ENCODE measurements around the gene DAZL.

The DAZL gene

DNA sequence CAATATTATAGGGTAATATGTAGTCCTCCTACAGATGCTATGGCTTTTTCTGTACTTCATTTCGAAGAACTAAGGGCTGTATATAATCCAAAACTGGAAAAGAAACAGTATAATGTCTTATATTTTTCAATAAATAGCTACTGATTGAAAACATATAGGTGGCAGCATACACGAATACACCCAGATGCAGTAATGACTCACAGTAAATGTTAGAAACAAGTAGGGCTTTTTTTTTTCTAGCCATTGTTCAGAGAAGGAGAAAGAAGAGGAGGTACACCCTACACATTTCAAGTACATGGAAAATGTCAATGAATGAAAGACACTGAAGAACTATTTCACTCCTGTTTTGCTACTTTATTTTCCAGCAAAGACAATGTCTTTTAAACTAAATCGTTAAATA lies 9.4 kb downstream of the DAZL start:
- no peak for DNase-seq (ENCODE audit: low read depth in 3 of 3)

DNA sequence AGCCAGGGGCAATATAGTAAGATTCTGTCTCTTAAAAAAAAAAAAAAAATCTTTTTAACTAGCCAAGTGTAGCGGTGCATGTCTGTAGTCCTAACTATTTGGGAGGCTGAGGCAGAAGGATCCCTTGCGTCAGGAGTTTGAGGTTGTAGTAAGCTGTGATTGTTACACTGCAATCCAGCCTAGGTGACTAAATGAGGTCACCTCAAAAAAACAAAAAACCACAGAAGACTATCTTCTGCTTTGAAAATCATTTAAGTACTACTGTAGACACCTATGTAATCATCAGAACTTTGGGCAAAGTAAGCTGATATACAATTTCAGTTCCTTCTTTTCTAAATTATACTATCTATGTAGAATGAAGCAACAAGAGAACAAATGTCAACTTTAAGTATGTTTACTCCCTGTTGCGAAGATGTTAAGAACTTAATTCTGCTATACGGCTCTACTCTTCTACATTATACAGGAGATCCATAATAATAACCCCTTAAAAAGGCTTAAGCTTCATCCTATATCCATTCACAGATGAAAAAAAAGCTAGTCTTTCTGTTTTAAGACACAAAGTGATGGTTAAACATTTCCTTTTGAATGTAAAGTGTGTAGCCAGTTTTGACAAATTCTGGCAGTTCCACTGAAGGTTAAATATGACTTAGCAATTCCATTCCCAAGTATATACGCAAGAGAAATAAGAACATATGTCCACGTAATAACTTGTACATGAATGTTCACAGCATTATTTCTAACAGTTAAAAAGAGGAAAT lies 15.2 kb downstream of the DAZL start:
- no peak for DNase-seq (ENCODE audit: low read depth in 3 of 3)

DNA sequence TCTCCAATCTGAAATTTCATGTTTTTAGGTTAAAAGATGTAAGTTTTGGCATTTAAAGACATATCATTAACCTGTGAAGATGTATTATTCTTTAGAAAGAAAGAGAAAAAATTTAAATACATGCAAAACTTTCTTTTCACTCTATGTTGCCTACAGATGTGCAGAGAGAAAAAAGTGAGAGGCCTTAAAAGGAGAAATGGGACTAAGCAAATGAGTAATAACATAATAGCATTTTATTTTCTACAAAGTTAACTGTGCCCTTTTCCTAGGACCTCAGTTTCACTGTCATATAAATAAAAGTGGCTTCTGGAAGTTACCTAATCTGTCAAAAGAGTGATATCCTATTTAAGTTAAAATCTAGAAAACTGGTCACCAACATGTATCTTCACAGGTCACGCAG lies 16.1 kb downstream of the DAZL start:
- no peak for DNase-seq (ENCODE audit: low read depth in 3 of 3)

DNA sequence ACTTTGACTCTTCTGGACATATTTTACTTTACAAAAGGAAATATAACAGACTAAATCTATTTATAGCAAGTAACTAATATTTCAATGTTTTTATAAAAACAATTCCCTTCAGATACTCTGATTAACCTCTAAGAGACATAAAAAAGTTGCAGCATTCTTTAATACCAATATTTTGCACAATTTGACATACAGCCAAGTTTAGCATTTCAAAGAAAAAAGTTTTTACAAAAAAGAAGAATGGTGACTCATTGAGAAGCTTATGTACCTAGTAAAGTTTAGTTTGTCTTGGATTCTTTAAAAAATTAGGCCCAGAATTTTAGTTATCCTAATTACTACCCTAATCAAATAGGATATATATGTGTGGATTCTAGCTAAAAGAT lies 17.6 kb downstream of the DAZL start:
- no peak for DNase-seq (ENCODE audit: low read depth in 3 of 3)

DNA sequence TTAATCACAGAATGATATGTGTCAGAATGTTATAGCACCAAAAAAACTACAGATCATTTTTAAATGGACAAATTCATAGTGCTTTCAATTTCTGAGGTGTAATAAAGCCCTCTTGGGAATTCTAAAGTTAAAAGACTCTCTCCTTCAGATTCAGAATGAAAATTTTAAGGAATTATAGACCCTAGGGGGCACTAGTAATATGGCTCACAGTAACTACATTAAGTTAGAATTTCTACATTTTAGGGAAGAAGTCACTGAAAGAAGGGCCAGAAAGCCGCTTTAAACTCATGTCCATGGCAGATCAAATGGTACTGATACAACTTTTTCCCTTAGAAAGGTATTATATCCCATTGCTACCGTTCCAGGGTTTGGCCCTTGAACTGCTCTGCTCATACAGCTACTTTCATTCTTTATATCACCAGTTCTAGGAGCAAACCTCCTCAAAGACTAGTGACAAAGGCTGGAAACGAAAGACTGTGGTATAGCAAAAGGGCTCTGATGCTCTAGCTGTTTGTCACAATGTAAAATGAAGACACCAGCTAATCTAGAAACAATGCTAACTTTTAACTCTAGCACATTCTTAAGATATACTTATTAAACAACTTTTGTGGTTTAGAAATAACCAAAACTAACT lies 18.1 kb downstream of the DAZL start:
- no peak for DNase-seq (ENCODE audit: low read depth in 3 of 3)

DNA sequence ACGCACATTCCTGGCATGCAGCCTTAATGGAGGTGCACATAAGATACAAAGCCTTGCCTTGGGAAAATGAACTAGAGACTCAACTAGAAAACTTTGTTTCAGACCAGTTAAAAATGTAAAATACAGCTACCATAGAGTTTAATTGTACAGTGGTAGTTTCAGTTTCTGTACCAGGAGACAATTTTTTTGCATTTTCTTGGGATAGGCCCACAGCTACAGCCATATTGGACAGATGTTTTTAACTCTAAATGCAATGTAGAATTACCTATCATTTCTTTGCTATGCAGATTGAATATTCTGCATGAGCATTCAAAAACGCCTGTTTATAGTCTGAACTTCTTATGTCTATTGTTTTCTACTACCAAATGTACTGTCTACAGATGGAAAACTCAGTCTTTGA lies 20.3 kb downstream of the DAZL start:
- DNase-seq (ENCODE audit: low read depth in 3 of 3), result no peak

DNA sequence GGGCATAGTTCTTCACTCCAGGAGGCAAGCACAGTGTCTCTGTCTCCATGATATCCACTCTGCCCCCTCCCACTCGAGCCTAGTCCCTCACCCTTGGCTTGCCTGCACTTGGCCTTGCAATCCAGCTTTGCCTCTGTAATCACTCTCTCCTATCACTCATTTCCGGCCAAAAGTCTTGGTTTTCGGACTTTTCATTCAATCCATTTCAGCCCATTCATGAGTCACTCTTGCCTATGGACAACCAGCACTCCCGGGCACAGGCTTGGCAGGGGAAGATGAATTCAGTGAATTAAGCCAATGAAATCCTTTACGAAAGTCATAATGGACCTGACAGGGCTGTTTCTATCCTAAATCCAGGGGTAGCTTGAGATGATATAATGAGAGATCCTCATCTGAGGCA lies 21.7 kb downstream of the DAZL start:
- no peak for DNase-seq (ENCODE audit: low read depth in 3 of 3)

DNA sequence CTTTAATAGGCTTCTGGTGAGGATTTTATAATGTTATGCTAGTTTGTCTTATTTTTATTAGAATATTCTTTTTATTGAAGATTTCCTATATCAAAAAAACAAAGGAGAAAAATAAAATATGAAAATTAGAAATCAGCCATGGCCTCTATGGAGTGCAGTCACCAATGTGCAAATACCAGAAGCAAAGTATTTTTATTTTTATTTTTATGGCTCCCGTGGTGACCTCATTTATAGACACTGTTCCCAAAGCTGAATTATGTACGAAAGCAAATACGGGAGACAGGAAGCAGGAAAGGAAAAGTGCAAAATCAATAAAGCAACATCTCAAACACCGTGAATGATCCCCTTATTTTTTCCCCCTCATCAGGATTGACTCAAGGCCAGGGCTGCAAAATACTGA lies 35.1 kb downstream of the DAZL start:
- no peak for DNase-seq (ENCODE audit: low read depth in 3 of 3)

DNA sequence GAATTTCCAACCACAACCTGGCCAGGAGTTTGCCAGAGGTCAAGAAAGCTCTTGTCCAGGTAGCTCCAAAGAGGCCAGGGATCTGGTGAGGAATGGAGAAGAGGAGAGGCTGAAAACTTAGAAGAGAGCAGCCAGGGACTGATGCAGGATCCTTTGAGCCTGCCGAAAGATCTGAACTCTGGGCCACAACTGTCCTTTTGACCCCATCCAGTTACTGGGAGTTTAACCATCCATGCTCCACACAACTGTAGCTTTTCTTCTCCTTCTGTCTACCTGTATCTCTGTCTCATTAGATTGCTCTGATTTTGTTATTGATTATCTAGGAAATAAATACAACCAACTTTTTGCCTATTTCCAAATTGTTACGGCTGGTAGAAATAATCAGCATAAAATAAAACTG lies 36.7 kb downstream of the DAZL start:
- DNase-seq (ENCODE audit: low read depth in 3 of 3), result no peak

DNA sequence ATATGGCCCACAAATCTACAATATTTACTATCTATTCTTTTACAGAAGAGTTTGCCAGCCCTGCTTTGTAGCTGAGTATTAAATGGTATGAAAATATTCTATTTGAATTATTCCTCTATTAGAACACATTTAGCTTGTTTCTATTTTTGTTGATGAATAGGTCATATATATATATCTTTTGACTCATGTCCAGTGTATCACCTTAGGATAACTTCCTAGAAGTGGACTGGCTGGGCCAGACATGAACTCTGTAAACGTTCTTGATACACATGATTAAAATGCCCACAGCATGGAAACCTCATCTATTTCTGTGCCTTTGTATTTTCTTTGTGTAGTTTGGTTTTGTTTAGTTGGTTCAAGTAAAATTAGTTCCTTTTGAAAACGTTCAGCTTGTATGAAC lies 37.1 kb downstream of the DAZL start:
- DNase-seq (ENCODE audit: low read depth in 3 of 3), result no peak

DNA sequence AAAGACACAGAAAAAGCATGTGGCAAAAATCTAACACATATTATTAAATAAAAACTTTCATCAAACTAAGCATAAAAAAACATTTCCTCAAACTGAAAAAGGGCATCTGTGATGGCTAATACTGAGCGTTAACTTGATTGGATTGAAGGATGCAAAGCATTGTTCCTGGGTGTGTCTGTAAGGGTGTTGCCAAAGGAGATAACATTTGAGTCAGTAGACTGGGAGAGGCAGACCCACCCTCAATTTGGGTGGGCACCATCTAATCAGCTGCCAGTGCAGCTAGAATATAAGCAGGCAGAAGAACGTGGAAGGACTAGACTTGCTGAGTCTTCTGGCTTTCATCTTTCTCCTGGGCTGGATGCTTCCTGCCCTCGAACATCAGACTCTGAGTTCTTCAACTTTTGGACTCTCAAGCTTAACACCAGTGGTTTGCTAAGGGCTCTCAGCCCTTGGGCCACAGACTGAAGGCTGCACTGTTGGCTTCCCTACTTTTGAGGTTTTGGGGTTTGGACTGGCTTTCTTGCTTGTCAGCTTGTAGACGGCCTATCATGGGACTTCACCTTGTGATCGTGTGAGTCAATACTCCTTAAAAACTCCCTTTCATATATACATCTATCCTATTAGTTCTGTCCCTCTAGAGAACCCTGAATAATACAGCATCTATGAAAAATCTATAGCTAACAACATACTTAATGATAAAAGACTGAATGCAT lies 45.4 kb downstream of the DAZL start:
- DNase-seq (ENCODE audit: low read depth in 3 of 3), result no peak

DNA sequence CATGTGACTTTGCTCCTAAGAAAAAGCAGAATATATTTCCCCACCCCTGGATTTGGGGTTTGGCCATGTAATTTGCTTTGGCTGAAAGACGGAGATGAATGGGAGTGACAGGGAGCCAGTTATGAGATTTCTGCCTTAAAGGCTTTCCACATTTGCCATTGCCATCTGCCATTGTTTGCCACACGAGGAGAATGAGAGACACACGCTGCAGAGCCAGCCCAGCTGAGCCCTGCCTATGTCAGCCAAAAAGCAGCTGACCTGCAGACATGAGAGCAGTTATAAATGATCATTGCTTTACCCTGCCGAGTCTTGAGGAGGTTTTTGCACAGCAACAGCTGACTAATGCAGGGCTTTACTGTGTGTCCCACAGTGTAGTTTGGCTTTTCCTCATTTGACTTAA lies 51.1 kb downstream of the DAZL start:
- DNase-seq (ENCODE audit: low read depth in 3 of 3), result no peak

DNA sequence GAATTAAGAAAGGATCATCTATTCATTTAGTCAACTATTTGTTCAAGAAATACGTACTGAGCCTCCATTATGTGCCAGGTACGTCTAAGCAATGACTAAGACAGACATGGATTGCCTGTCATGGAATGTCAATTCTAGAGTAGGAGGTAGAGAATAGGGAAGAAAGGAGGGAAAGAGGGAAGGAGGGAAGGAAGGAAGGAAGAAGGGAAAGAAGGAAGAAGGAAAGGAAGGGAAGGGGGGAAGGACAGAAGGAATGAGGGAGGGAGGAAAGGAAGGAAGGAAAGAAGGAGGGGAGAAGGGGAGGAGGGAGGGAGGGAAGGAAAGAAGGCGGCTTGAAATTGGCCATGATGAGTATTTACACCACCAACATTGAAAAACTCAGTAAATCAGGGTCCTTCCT lies 52.5 kb downstream of the DAZL start:
- no peak for DNase-seq (ENCODE audit: low read depth in 3 of 3)

DNA sequence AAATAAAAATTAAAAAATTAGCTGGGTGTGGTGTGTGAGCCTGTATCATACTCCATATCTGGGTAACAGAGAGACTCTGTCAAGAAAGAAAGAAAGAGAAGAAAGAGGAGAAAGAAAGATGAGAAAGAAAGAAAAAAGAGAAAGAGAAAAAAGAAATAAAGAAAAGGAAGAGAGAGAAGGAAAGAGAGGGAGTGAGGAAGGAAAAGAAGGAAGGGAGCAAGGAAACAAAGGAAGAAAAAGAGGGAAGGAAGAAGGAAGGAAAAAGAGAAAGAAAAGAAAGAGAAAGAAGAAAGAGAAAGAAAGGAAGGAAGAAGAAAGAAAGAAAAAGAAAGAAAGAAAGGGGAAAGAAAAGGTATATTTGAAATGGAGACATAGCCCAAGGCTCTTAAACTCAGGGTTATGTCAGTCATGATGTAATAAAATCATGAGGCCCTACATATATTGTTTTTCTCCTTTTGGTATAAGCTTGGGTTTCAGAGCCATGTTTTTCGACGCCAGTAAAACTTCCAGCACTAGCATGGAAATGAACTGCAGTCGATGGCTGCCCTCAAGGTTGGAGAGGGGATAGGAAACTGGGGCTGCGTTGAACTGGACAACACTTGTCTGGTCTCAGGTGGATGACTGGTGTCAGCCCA lies 53.8 kb downstream of the DAZL start:
- DNase-seq (ENCODE audit: low read depth in 3 of 3), result no peak

DNA sequence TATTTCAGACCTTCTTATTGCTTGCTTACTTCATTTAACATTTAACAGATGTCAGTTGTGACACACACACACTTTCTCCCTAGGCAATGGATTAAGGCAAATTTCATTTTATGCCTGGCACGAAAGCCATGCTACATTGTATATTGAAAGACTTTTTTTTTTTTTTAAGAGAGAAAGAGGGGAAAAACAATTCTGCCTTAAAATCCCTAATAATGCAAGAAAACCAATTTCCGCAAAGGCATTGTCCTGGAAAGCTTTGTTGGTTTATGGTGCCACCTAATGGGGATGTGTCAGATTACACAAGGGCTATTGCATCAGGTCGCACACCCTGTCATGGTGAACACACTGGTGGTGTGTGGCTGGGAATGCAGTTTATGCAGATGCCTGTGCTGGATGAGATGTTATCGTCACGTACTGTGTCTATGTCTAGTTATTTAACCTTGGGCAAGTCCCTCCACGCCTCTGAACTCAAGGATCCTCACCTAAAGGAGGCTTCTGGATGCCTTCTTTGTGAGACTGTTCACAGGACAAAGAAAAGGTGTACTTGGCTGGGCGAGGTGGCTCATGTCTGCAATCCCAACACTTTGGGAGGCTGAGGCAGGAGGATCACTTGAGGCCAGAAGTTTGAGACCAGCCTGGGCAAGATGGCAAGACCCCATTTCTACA lies 54.4 kb downstream of the DAZL start:
- DNase-seq (ENCODE audit: low read depth in 3 of 3), result peak; percentile 60 to 75 (median 65)

DNA sequence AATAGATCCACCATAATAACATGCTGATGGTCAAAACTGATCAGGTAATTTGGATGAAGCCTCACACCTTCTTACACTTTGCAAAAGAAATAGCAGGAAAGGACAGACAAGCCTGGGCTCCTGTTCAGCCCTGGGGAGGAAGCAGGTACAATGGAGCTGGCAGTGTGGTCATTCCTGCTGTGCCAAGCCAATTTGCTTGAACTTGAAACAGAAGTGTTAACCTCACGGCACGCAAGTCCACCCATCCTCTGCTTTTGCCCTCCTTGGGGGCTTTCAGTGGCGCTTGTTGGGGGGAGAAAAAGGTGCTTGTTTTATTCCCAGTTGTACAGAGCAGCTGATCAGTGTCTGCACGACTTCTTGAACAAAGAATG lies 54.9 kb downstream of the DAZL start:
- DNase-seq (ENCODE audit: low read depth in 3 of 3), result no peak

DNA sequence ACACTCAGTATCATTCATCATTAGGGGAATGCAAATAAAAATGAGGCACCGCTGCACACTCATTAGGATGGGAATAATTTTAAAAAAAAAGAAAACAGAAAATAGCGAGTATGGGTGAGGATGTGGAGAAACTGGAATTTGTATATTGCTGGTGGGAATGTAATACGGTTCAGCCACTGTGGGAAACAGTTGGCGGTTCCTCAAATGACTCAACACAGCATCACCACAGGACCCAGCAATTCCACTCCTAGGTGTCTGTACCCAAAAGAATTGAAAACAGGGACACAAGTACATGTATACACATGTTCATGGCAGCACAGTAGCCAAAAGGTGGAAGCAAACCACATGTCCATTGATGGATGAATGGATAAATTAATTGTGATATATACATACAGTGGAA lies 56.5 kb downstream of the DAZL start:
- DNase-seq (ENCODE audit: low read depth in 3 of 3), result no peak

DNA sequence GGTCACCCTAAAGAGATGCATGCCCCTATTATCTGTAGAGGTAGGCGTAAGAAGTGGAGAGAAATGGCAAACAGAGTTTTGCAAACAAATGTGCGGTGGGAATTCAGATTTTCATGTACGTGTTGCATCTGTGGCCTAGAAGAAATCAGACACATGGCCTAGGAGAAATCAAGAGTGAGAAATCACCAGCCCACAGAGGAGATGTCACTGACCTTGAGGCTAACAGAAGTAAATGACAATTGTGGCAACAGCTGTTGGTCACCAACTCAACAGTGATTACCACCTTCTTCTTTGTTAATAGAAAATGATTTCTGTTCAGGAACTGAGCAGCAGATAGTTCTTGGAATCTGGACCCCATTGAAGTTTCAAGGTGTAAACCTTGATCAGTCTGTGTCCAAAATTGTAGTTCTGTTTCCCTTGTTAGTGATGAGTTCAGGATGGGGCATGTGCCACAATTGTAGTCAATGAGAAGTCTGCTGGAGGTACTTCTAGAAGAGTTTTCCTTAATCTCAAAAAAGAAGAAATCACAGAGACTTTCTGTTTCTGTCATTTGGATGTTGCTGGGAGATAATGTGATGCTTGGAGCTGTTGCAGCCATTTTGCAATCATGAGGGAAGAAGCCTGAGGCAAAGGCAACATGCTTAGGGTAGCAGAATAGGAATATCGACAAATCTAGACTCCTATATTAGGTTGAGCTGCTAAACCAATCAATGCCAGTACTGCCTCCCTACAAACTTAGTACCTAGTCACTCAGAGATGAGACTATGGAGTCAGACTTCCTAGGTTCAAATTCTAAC lies 57.5 kb downstream of the DAZL start:
- no peak for DNase-seq (ENCODE audit: low read depth in 3 of 3)

DNA sequence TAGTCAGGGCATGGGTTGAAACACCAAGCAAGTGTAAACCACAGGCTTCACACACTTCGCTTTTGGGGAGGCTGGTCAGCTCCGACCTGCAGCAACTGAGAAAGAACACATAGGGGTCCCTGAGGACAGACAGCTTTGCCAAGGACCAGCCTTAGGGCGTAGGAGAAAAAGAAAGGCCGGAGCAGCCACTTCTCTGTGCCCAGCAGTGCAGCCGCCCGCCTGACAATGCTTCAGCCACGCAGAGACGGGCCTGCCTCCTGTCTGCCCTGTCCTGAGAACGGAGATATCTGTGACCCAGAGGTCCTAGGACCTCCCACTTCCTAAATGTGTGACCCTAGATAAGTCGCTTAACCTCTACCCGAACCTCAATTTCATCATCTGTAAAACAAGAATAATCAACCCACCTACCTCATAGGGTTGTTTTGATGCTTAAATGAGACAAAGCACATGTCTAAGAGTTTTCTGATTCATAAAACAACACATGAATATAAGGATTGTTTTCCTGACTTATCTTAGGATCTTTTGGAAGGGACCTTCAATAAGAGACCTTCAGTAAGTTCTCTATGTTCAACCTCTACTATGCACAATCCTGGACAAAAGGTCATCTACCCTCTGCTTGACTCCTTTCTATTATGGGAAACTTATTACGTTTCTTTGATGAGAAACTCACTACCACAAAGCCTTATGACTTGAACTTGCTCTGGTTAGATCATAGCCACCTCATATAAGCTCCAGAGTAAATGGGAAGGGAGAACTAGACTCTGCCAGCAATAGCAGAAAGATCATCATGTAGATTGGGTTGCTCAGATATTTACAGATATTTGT lies 58.8 kb downstream of the DAZL start:
- DNase-seq (ENCODE audit: low read depth in 3 of 3), result no peak

DNA sequence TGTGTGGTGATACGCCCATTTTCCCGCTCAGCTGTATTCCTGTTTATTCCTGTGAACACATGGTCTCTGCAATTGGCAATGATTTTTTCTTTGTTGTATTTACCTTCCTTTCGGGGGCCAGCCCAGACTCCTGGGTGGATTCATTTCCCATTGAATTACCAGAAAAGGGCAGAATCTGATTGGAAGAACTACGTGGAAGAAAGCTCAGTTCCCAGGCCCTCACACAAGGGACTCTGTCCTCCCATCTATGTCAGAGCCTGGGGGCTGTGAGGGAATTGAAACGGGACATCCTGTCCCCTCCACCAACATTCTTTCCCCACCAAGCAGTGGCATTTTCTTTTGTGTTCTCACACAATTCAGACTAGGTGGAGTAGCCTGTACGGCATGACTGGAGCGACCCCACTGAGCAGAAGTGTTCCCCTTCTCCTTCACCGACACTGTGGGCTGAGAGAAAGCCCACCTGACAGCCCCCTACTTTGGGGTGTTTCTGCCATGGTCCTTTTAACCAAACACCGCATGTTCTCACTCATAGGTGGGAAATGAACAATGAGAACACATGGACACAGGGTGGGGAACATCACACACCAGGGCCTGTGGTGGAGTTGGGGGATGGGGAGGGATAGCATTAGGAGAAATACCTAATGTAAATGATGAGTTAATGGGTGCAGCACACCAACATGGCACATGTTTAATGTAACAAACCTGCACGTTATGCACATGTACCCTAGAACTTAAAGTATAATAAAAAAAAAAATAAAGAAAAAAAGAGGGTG lies 59.6 kb downstream of the DAZL start:
- no peak for DNase-seq (ENCODE audit: low read depth in 3 of 3)
